ENCODE results near the gene SEMA6A.

GRCh38 chr5:116514421-116514970, 60.1 kb downstream of the SEMA6A start:
- TF ChIP-seq GLIS3 (CRISPR knock-in tag; IDR thresholded peaks at IDR 0.05) (no peak), ZFP30 (CRISPR knock-in tag; IDR thresholded peaks at IDR 0.05) (no peak), RARB (CRISPR knock-in tag; IDR thresholded peaks at IDR 0.05) (no peak), PPARA (CRISPR knock-in tag; IDR thresholded peaks at IDR 0.05; ENCODE audit: borderline replicate concordance) (no peak), CREB5 (CRISPR knock-in tag; IDR thresholded peaks at IDR 0.05; ENCODE audit: low read depth) (no peak), ISL1 (CRISPR knock-in tag; IDR thresholded peaks at IDR 0.05) (no peak), ESRRG (CRISPR knock-in tag; IDR thresholded peaks at IDR 0.05) (no peak), PATZ1 (CRISPR knock-in tag; IDR thresholded peaks at IDR 0.05; ENCODE audit: borderline replicate concordance) (no peak), ARNTL (CRISPR knock-in tag; IDR thresholded peaks at IDR 0.05; ENCODE audit: borderline replicate concordance, low read depth) (no peak), ZNF565 (CRISPR knock-in tag; conservative IDR thresholded peaks at IDR 0.05; ENCODE audit: low read depth) (no peak), CSRNP3 (CRISPR knock-in tag; IDR thresholded peaks at IDR 0.05) (no peak)
